MG63 (cell line): Measurements from ENCODE around the gene SMIM5. TPM values are rescaled to one million over a fixed set of nuclear protein-coding genes. Genes with fewer than 3 reads are reported as not detected.
A peak's percentile ranks its signal among the peaks of the same experiment; 100 is the strongest.

Experiments used
- DNase-seq: peaks from one replicate; pipeline ENCODE4 v3.0.0-alpha.2; 2020
- H3K27me3 ChIP-seq: fragments of 250-450 bp; sonication (Bioruptor Pico); 2 replicates; pipeline ENCODE4 v1.5.1; 2020; ENCODE audit warnings: mild to moderate bottlenecking, moderate library complexity
- H3K36me3 ChIP-seq: fragments of 250-450 bp; sonication (Bioruptor Pico); 2 replicates; pipeline ENCODE4 v1.5.1; 2020; ENCODE audit warnings: mild to moderate bottlenecking, moderate library complexity
- H3K4me3 ChIP-seq: fragments of 250-450 bp; sonication (Bioruptor Pico); 2 replicates; pipeline ENCODE4 v1.5.1; 2020; ENCODE audit warnings: mild to moderate bottlenecking, moderate library complexity
- H3K9me3 ChIP-seq: fragments of 250-450 bp; sonication (Bioruptor Pico); 2 replicates; pipeline ENCODE4 v1.5.1; 2020; ENCODE audit warnings: mild to moderate bottlenecking, moderate library complexity
- total RNA-seq: library from RNA; depleted of rRNA; stranded (reverse); fragments of >200 nt; shearing (Covaris generic); gene quantifications from 2 replicates; pipeline ENCODE4 v1.2.3, GENCODE V29; 2014; ENCODE audit warnings: low replicate concordance

Gene SMIM5
- total RNA-seq, 1 experiment from 2014 or later = 0.69 TPM

DNA sequence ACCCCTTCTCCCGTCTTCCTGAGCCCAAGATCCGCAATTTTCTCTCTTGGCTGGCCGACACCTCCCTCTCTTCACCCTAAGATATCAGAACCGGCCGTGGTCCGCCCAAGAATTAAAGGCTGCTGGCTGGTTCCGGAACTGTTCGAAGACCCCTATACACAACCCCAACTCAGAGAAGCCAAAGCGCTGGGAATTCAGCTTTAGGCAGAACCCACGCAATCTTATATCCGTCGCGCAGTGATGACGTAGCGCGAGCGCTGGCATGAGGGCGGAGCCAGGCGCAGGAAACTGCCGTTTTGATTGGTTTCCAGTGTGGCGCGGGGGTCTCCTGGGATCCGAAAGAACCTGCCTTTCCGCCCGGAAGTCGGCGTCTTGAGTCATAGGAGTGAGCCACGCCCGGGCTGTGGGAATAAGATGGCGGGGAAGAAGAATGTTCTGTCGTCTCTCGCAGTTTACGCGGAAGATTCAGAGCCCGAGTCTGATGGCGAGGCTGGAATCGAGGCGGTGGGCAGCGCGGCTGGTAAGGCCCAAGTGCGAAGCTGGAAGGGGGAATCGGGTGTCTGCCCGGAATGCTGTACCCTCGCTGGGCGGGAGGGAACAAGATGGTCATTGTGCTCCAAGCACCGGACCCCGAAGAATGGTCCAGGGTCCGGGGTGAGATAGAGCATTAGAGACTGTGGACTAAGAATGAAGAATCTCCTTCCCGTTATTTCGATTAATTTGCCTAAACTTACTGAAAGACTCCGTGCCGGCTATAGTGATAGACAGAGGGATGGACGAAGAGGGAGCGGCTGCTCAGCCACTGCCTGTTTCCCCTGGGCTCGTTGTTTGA, 33.9 kb downstream of the SMIM5 start, which contains the start of the genes RECQL5 and SAP30BP:
Gene RECQL5, minus strand, starts transcription at position 196 of the 832 bp plus-strand sequence. CDS start 597 bp downstream, outside the sequence.
Gene SAP30BP, plus strand, starts transcription at position 380 of the 832 bp plus-strand sequence. Its CDS starts 35 bp downstream, at position 415.
- H3K9me3 ChIP-seq = no peaks in the 10 kb centered on the region
- H3K36me3 ChIP-seq = peaks cover 56% of the 10 kb centered on the region
- no peaks in the 10 kb centered on the region for H3K27me3 ChIP-seq
- peak; percentile 98 for DNase-seq
- H3K4me3 ChIP-seq = peak within 1 kb of the TSS; percentile 98

DNA sequence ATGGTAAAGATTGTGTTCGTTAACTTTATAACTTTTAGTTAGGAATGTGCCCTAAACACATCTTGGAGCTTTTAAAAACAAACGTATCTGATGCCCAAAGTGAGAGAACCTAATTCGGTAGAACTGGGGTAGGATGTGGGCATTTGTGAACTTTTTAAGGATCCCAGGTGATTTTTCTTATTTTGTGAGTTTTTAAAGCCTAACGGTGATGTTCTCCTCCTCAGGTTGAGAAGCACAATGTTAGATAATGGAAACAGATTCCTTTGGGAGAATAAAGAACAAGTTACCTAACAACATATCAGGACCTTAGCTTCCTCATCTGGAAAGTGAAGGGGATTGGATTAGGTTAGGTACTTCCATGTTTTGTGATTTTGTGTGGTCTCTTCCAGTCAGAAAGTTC, 34.6 kb downstream of the SMIM5 start:
- Histone ChIP-seq H3K4me3 (peak overlapping the region; percentile 98), H3K9me3 (no peaks in the 10 kb centered on the region), H3K36me3 (peaks cover 54% of the 10 kb centered on the region), H3K27me3 (no peaks in the 10 kb centered on the region)
- DNase-seq = no peak

DNA sequence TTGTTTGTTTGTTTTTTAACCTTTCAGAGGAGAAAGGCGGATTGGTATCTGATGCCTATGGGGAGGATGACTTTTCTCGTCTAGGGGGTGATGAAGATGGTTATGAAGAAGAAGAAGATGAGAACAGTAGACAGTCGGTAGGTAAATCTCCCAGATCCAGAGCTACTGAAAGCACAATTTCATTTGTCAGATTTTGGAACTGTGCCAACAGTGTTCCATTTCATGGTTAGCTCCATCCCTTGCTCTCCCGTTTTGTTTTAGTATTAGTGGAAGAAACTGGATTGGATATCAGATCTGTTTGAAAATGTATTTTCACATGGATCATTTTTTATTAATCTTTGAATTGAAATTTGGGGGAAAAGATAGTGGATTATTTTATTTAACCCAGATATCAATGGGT, 35.3 kb downstream of the SMIM5 start:
- Histone ChIP-seq H3K9me3 (no peaks in the 10 kb centered on the region), H3K27me3 (no peaks in the 10 kb centered on the region), H3K36me3 (peaks cover 55% of the 10 kb centered on the region), H3K4me3 (peak overlapping the region; percentile 98)
- no peak for DNase-seq

DNA sequence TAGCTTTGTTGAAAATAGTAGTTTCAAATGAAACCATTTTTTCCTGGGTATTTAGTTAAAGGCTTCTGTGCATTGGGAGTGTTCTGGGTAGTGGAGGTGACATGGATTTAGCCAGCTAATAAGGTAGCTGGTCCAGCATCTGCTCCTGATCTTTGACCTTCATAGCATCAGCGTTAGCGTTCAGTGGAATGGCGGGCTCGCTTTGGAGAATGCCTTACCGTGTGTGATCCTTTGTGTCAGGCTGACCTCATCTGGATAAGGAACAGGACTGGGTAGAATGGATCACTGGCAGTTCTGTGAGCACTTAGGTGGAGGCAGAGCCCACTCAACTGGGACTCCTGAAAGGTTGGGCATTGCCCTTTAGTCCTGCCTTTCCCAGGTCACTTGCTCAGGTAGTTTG, 37.6 kb downstream of the SMIM5 start:
- Histone ChIP-seq H3K4me3 (no peak overlapping the region), H3K36me3 (peaks cover 59% of the 10 kb centered on the region), H3K27me3 (no peaks in the 10 kb centered on the region), H3K9me3 (no peaks in the 10 kb centered on the region)
- DNase-seq = no peak

DNA sequence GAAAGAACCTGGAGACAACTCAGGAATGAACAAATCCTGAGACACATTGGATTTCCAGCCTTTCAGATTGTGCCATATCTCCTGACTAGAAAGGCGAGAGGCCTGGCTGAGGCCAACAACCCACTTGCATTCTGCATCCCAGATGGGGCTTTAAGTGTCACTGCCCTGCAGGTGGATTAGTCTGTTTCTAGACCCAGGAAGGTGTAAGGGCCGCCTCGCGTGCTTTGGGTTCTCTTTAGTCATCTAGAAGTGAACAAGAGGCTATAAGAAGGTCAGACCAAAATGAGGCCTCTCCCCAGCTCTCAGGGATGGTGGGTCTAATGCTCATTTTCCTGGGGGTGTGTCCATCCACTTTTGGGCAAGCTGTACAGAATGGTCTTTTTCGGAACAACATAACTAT, 38.8 kb downstream of the SMIM5 start:
- Histone ChIP-seq H3K36me3 (peaks cover 68% of the 10 kb centered on the region), H3K4me3 (no peak overlapping the region), H3K9me3 (no peaks in the 10 kb centered on the region), H3K27me3 (no peaks in the 10 kb centered on the region)
- no peak for DNase-seq

DNA sequence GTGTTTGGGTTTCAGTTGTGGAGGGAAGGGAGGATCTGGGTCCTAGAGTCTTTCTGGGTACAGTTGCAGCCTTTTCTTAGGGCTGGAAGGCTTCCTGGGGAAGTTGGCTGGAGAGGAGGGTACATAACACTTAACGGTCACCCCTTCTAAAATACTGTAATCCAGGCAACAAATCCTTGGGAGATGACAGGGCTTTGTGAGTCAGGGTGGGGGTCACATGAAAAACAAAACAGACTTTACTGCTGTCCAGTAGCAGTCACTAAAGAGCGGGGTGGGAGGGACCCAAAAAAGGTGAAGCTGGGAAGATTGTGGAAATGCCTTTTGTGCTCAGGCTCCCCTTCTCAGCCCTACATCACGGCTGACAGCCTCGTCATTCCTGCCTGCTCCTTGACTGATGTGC, 40.3 kb downstream of the SMIM5 start:
- no peaks in the 10 kb centered on the region for H3K9me3 ChIP-seq
- H3K36me3 ChIP-seq = peaks cover 71% of the 10 kb centered on the region
- no peaks in the 10 kb centered on the region for H3K27me3 ChIP-seq
- H3K4me3 ChIP-seq = no peak overlapping the region
- DNase-seq = no peak

DNA sequence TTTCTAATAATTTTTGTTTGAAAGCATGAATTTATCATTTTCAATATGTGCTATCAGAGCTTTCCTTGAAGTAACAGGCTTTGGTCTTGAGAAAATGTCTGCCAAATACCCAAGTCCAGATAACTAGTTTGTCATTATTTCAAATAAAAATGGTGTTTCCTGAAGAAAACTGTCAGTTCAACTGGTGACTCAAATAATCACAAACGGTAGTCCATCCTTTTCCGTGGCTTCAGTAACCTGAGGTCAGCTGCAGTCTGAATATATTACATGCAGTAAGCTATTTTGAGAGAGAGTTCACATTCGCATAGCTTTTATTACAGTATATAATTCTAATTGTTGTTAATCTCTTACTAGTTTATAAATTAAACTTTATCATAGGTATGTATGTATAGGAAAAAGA, 43.2 kb downstream of the SMIM5 start:
- peaks cover 61% of the 10 kb centered on the region for H3K36me3 ChIP-seq
- H3K27me3 ChIP-seq = no peaks in the 10 kb centered on the region
- H3K4me3 ChIP-seq = no peak overlapping the region
- no peak for DNase-seq
- H3K9me3 ChIP-seq = no peaks in the 10 kb centered on the region

DNA sequence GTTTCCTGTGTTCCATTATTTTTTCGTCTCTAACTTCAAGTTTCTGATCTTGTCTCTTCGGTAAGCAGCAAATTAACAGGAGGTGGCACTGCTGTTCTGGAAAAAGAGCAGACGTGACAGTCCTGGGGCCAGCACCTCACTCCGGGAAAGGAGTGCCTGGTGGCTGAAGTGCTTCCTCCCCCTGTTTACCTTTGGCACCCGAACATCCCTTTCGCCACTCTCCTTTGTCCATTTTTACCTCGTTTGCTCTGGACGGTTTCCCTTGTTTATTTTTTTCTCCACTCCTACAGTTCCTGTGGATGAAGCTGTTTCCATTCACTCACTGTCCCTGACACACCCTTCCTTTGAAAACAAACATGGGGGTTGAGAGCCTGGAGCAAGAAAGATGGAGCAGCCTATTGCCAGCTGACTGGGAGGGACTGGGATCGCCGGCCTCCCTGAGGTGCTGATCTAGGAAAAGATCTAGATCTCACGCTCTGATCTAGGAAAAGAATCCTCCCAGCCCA, 46.5 kb downstream of the SMIM5 start:
- DNase-seq = no peak
- H3K4me3 ChIP-seq = no peak overlapping the region
- H3K36me3 ChIP-seq = peaks cover 57% of the 10 kb centered on the region
- no peaks in the 10 kb centered on the region for H3K9me3 ChIP-seq
- H3K27me3 ChIP-seq = no peaks in the 10 kb centered on the region

DNA sequence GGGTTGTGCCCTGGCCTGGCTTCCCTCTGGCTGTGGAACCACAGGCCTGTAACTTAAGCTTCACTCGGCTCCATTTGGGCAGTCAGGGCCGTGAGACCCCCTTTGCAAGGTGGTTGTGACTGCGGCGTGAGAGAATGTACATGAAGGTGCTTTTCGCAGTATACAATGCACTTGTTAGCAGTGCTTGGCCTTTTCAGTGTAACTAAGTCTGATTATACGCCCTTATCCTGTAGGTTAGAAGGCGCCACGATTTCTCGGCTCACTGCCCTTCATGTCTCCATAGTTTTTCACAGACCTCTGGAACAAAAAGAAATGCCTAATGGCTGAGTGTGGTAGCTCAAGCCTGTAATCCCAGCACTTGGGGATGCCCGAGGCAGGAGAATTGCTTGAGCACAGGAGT, 47.2 kb downstream of the SMIM5 start:
- peaks cover 58% of the 10 kb centered on the region for H3K36me3 ChIP-seq

DNA sequence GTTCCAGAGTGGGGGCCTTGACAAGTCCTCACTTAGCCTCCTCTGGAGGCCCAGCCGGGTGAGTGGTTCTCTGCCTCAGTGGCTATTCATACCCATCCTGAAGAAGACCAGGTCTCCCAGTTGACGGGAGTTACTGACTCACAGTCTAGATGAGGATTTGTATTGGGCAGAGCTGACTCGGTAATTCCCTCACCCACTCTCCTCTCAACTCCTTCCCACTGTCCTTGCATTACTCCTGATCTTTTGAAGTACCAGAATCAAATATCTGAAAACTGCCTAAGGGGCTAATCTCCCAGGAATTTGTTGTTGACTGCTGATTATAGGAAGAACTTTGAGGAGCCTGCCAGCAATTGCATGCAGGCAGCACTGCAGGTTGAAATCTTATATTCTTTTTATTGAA, 48.1 kb downstream of the SMIM5 start:
- no peak for DNase-seq
- Histone ChIP-seq H3K27me3 (no peaks in the 10 kb centered on the region), H3K4me3 (no peak overlapping the region), H3K36me3 (peaks cover 57% of the 10 kb centered on the region), H3K9me3 (no peaks in the 10 kb centered on the region)

More for the DNA sequence above, 47.2 kb downstream of the SMIM5 start:
- Histone ChIP-seq H3K4me3 (no peak overlapping the region), H3K27me3 (no peaks in the 10 kb centered on the region), H3K9me3 (no peaks in the 10 kb centered on the region)
- DNase-seq = no peak

DNA sequence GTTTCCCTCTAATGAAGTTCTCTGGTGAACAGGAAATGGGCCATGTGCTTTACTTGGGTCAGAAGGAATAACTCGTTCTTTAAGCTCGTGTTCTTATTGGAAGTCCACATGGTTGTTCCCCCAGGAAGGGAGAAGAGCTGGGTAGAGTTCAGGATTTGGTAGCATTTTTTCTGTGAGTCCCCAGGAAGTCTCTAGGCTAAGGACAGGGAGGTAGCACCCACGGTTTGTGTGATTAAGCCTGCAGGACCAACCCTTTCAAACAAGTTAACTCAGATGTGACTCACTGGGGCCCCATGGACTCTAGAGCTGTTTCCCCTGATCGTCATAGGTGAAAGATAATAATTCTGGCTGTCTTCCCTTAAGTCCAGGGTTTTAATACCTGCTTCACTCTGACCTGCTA, 50.3 kb downstream of the SMIM5 start:
- H3K4me3 ChIP-seq = no peak overlapping the region
- peak; percentile 38 for DNase-seq
- no peaks in the 10 kb centered on the region for H3K27me3 ChIP-seq
- no peaks in the 10 kb centered on the region for H3K9me3 ChIP-seq
- peaks cover 52% of the 10 kb centered on the region for H3K36me3 ChIP-seq

DNA sequence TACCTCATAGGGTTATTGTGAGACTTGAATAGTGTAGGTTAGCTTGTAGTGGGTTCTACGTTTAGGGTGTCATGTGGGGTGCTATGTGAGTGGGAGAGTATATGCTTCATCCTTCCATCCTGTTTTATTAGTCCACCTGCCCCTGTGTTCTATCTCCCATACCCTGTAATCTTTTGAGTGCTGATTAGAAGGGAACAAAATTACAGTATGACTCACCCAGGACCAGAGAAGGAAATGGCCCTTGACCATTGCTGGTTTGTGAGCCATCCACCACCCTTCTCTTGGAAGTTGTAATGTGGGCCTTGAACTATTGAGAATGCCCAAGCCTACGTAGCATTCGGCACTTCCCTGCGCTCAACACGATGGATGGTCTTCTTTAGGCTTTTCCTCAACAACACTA, 51.0 kb downstream of the SMIM5 start:
- no peak for DNase-seq
- no peaks in the 10 kb centered on the region for H3K9me3 ChIP-seq
- no peaks in the 10 kb centered on the region for H3K27me3 ChIP-seq
- no peak overlapping the region for H3K4me3 ChIP-seq
- peaks cover 51% of the 10 kb centered on the region for H3K36me3 ChIP-seq

DNA sequence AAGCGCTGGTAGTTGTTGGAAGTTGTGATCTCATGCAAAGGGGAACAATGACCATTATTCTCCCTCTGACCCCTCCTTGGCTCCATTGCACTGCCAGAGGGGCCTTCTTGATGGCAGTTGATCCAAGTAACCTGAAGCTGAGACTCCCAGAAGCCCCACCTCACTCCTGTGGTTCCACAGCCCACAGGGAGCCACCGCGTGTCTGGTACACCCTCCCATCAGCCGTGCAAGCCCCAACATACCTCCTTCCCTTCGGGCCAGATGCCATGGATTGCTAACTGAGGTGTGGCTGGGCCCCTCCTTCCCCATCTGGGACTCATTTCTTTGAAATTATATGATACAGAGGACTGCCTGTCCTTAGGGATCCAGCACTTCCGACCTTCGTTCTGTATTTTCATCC, 51.7 kb downstream of the SMIM5 start:
- DNase-seq = no peak
- no peak overlapping the region for H3K4me3 ChIP-seq
- peaks cover 46% of the 10 kb centered on the region for H3K36me3 ChIP-seq
- no peaks in the 10 kb centered on the region for H3K27me3 ChIP-seq
- H3K9me3 ChIP-seq = no peaks in the 10 kb centered on the region

DNA sequence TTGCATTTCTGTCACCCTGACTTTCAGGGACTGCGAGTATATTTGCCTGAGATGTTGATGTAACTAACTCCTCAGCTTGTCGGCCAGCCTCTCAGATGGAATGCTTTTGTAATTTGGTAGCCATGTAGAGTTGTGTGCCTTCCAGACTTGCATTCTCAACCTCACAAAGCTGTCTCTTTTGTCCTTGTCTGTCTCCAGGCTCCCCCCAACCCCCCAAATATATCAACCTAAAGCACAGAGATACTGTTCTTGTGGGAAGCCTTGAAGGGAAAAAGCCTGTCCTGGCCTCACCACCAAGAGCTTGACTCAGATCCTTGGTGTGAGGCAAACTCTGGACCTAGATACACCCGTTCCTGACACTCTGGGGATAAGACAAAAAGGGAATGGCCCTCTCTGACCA, 52.3 kb downstream of the SMIM5 start:
- Histone ChIP-seq H3K36me3 (peaks cover 47% of the 10 kb centered on the region), H3K27me3 (no peaks in the 10 kb centered on the region), H3K4me3 (no peak overlapping the region), H3K9me3 (no peaks in the 10 kb centered on the region)
- DNase-seq = no peak

DNA sequence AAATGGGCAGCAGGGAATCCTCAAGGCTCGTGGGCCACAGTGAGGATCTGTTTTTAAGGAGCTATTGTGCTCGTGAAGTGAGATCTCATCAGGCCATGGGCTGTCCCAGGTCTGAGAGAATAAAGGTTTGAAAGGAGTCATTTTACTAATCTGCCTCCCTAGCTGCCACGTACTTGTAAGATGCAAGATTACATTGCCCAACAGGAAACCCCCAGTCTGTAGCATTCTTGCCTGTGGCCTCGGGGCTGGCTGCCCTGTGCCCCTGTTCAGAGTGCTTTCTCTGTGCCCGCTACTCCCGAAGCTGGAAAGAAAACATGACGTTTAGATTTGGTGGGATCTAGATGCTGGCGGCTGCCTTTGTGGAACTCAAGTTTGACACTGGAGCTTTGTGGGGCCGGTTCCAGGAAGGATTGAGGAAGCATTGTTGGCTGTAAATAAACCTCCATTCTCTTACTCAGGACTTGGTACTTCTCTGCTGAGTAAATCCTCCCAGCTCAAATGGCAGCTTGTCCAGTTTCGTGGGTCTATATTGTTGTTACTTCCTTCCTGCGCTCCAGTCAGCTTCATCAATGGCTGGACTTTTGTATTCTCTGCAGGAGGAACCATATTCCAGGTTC, 55.1 kb downstream of the SMIM5 start:
- H3K4me3 ChIP-seq = no peak overlapping the region
- no peaks in the 10 kb centered on the region for H3K9me3 ChIP-seq
- H3K36me3 ChIP-seq = peaks cover 54% of the 10 kb centered on the region
- H3K27me3 ChIP-seq = no peaks in the 10 kb centered on the region
- no peak for DNase-seq

DNA sequence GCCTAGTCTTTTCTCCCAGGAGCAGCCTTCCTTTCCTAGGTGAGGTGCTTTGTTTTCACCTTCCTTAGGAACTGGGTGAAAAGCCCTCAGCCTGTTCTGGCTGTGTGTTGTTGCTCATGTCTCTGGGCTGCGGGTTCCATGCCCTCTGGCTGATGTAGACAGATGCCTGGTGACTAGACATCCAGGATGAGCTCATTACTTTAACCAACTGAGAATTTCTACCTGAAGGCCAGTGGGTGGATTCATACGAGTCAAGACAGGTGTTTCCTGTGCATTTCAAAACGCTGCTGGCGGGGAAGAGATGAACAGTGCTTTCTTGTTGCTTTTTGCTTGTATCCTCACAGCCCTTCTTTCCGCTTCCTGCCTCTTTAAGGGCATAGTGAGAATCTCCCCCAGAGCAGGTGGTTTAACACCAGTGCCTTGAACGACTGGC, 56.2 kb downstream of the SMIM5 start:
- DNase-seq = no peak
- Histone ChIP-seq H3K4me3 (no peak overlapping the region), H3K36me3 (peaks cover 59% of the 10 kb centered on the region), H3K9me3 (no peaks in the 10 kb centered on the region), H3K27me3 (no peaks in the 10 kb centered on the region)
